Thyroid gland (tissue), 4 donors: ENCODE measurements around the gene PTPRN2. TPM values are rescaled to one million over a fixed set of nuclear protein-coding genes. Genes with fewer than 3 reads are reported as not detected.

ENCODE experiments used
- DNase-seq, 2 donors: peaks; one replicate each; pipeline ENCODE4 v3.0.0-alpha.2; 2019
- H3K27ac ChIP-seq, 3 donors: fragments of 200-600 bp; sonication (generic); 1 replicate in 2 of 3; 2 replicates in 1 of 3; pipeline ENCODE4 v1.5.1; 2016 to 2019; ENCODE audit warnings: mild to moderate bottlenecking in 1 of 3, moderate library complexity in 1 of 3
- H3K27me3 ChIP-seq: fragments of 200-600 bp; sonication (generic); one replicate; pipeline ENCODE4 v1.5.1; 2019
- H3K36me3 ChIP-seq, 2 donors: fragments of 200-600 bp; sonication (generic); one replicate each; pipeline ENCODE4 v1.5.1; 2016 to 2019
- H3K4me1 ChIP-seq, 2 donors: fragments of 200-600 bp; sonication (generic); one replicate each; pipeline ENCODE4 v1.5.1; 2017 to 2019
- H3K4me3 ChIP-seq, 3 donors: fragments of 200-600 bp; sonication (generic); replicated peaks in 1 of 3; 1 replicate in 2 of 3; 2 replicates in 1 of 3; pipeline ENCODE4 v1.5.1; 2016; ENCODE audit warnings: mild to moderate bottlenecking in 1 of 3
- H3K9me3 ChIP-seq: fragments of 200-600 bp; sonication (generic); one replicate; pipeline ENCODE4 v1.5.1; 2017
- POLR2A ChIP-seq, 2 donors: fragments of 450-650 bp; IDR thresholded peaks; one replicate each; pipeline ENCODE4 v1.6.1; 2017; ENCODE audit warnings: antibody characterized with exemption in 2 of 2, mild to moderate bottlenecking in 2 of 2, moderate library complexity in 1 of 2
- WGBS, 2 donors: methylation state at CpG; one replicate each; pipeline ENCODE4 v1.1.5; 2017; 5-methylcytosine and 5-hydroxymethylcytosine counted together
- intact Hi-C: fragments of 100-400 bp; cut with DNase I; formaldehyde crosslinking; loops from one replicate; pipeline ENCODE4 v1.15.1; 2023
- total RNA-seq, 4 donors: library from RNA; depleted of rRNA; stranded (reverse); fragments of >200 nt; gene quantifications; one replicate each; pipeline ENCODE4 v1.2.3, GENCODE V29; 2016
- TF ChIP-seq, protein P1 (sequence below), 6 experiments: fragments of 200-600 bp in 3 of 6; fragments of 450-650 bp in 3 of 6; sonication (generic) in 3 of 6; IDR thresholded peaks; one replicate each; pipeline ENCODE4 v1.5.1; 2016 to 2019; ENCODE audit warnings: antibody characterized with exemption in 6 of 6, mild to moderate bottlenecking in 2 of 6, inconsistent platforms in 1 of 6, moderate library complexity in 1 of 6

Gene PTPRN2
- total RNA-seq, 4 donors from 2014 or later, result 4.2 to 9.9 (median 7.7) TPM

DNA sequence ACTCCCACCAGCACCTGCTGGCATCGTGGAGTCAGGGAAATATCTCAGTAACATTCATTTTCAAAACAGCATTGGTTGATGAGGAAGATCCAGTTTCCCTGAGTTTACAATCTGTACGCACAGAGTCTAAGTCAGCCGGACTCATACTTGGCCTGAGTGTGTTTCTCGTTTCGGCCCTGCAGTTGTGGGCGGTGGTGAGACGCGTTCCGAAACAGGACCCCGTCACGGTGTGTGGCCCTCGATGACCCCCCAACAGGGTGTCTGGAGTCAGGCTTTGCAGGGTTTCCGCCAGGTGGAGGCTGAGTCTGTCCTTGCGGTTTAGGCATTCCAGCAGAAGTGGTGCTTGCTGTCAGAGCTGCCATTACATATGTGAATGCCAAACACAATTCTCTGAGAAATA is 933.3 kb downstream of the PTPRN2 start:
- Histone ChIP-seq H3K36me3 (no peaks in the 10 kb centered on the region), H3K27ac (no peak overlapping the region), H3K4me3 (no peak overlapping the region), H3K27me3 (no peaks in the 10 kb centered on the region), H3K4me1 (no peaks in the 10 kb centered on the region), H3K9me3 (no peaks in the 10 kb centered on the region)
- intact Hi-C loops, result no loop called here
- WGBS, 2 donors, result 78 to 80% methylated on average over 14 of the region's 14 CpGs
- TF ChIP-seq POLR2A (IDR thresholded peaks at IDR 0.05), result no peak
- TF ChIP-seq, protein P1, sequence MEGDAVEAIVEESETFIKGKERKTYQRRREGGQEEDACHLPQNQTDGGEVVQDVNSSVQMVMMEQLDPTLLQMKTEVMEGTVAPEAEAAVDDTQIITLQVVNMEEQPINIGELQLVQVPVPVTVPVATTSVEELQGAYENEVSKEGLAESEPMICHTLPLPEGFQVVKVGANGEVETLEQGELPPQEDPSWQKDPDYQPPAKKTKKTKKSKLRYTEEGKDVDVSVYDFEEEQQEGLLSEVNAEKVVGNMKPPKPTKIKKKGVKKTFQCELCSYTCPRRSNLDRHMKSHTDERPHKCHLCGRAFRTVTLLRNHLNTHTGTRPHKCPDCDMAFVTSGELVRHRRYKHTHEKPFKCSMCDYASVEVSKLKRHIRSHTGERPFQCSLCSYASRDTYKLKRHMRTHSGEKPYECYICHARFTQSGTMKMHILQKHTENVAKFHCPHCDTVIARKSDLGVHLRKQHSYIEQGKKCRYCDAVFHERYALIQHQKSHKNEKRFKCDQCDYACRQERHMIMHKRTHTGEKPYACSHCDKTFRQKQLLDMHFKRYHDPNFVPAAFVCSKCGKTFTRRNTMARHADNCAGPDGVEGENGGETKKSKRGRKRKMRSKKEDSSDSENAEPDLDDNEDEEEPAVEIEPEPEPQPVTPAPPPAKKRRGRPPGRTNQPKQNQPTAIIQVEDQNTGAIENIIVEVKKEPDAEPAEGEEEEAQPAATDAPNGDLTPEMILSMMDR (IDR thresholded peaks at IDR 0.05), result no peak
- DNase-seq, result no peak

GRCh38 chr7:157653827-157654207 is 933.8 kb downstream of the PTPRN2 start:
- DNase-seq, result no peak
- TF ChIP-seq, protein P1 (IDR thresholded peaks at IDR 0.05), result no peak
- TF ChIP-seq POLR2A (IDR thresholded peaks at IDR 0.05), result no peak
- H3K27me3 ChIP-seq, result no peaks in the 10 kb centered on the region
- no peaks in the 10 kb centered on the region for H3K4me1 ChIP-seq
- H3K4me3 ChIP-seq, result no peak overlapping the region
- H3K27ac ChIP-seq, result no peak overlapping the region
- H3K36me3 ChIP-seq, result no peaks in the 10 kb centered on the region
- intact Hi-C loops, result no loop called here
- 88 to 91% methylated on average over 27 to 28 of the region's 28 CpGs for WGBS, 2 donors
- H3K9me3 ChIP-seq, result no peaks in the 10 kb centered on the region

DNA sequence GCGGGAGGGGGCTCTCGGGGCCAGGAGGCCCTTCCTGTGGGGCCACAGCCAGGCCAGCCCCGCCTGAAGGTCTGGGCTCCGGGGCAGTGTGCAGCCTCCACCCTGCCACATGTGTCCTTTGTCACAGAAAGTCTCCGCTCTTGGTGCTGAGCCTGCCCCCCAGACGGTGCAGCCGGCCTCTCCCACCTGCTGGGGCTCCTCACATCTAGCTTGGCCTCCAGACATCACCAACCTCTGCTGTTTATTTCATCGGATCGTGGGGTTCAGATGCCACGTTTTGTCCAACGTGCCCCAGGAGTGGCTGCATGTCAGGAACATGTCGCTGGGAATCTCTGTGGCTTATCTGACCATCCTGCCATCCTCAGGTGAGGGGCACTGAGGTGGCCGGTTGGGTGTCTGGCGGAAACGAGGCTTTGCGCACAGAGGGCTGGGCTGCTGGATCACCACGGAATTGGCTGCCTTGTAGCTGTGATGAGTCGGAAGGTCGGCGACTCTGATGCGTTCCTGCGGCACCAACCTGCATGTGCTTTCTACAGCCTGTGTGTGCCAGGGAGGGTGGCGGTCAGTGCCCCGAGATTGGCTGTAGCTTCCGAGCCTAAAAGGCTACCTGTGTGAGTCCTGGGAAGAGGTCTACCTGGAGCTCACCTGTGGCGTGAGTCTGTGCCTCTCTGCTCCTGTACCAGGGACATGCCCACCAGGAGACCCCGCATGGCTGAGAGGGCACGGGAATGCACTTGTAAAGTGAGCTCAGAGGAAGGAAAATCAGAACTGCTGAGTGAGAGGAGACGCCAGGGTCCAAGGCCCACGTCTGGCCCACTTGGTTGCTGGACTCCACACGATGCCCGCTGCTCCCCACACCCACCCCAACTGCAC is 934.4 kb downstream of the PTPRN2 start:
- Histone ChIP-seq H3K9me3 (no peaks in the 10 kb centered on the region), H3K27me3 (no peaks in the 10 kb centered on the region), H3K27ac (no peak overlapping the region), H3K4me3 (no peak overlapping the region), H3K36me3 (no peaks in the 10 kb centered on the region), H3K4me1 (no peaks in the 10 kb centered on the region)
- TF ChIP-seq POLR2A (IDR thresholded peaks at IDR 0.05), result no peak
- TF ChIP-seq, protein P1 (IDR thresholded peaks at IDR 0.05), result no peak
- intact Hi-C loops, result no loop called here
- no peak for DNase-seq
- WGBS, 2 donors, result 78 to 83% methylated on average over 23 to 24 of the region's 32 CpGs

DNA sequence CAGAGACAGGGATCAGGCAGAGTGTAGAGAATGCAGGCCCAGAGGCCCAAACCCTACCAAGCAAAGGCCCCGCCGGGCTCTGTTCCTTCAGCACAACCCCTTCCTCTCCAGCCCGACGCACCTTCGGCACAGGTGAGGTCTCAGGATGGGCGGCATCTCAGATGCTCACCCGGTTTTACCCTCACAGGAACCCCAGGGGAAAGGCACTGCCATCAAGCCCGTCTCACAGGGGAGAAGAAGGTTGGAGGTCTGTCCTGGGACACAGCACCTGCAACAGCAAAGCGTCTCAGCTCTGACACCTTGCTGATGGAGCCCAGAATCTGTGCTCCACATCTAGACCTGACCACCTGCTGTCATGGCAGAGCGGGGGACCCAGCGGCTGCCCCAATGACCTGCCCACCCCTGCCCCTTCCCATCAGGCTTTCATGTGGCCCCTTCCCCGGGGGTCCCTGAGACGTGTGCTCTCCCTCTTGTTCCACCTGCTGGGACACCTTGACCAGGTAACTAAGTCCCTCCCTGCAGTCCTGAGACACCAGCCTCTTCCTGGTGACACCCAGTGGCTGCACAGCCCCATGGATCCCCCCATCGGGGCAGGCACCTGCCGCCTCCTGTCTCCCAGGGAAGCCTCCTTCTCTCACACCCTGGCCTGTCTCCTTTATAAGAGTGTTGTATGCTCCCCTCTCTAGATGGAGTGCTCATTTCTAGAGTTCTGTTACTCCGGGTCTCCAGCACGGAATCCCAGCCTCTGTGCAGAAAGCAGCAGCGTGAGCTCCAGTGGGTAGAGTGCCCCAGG is 935.3 kb downstream of the PTPRN2 start:
- H3K9me3 ChIP-seq, result no peaks in the 10 kb centered on the region
- no peak for DNase-seq
- no peaks in the 10 kb centered on the region for H3K4me1 ChIP-seq
- no peaks in the 10 kb centered on the region for H3K27me3 ChIP-seq
- TF ChIP-seq POLR2A (IDR thresholded peaks at IDR 0.05), result no peak
- TF ChIP-seq, protein P1 (IDR thresholded peaks at IDR 0.05), result no peak
- intact Hi-C loops, result no loop called here
- no peak overlapping the region for H3K4me3 ChIP-seq
- H3K36me3 ChIP-seq, result no peaks in the 10 kb centered on the region
- 83 to 89% methylated on average over 14 to 15 of the region's 18 CpGs for WGBS, 2 donors
- H3K27ac ChIP-seq, result no peak overlapping the region
